Fibroblast of peridontal ligament (primary cell): Measurements from ENCODE around the gene TMEM139.
"Not testable (repeated sequence)": the region's sequence is repeated elsewhere in the genome, so short reads cannot be mapped to it uniquely, and the experiment has no call there.

Experiments
- DNase-seq: peaks from one replicate; pipeline ENCODE4 v3.0.0-alpha.2; 2010; ENCODE audit errors: extremely low read depth

TMEM139 gene

DNA sequence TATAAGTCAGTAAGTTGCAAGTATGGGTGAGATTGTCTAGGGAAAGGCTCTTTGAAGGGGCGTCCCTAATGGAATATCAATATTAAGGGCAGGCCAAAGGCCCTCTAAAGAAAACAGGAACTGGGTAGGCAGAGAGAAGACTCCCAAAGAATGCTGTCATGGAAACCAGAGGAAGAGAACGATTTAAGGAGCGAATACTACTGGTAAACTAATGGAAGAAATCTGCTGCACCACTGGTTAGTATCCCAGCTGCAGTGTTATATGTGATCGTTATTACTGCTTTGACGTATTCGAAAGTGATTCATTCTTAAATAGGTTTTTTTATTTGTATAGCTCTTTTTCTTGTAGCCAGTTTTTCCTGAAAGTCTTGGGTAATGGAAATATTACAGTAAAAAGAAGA is 4.7 kb downstream of the TMEM139 start:
- DNase-seq, result peak; percentile 38

DNA sequence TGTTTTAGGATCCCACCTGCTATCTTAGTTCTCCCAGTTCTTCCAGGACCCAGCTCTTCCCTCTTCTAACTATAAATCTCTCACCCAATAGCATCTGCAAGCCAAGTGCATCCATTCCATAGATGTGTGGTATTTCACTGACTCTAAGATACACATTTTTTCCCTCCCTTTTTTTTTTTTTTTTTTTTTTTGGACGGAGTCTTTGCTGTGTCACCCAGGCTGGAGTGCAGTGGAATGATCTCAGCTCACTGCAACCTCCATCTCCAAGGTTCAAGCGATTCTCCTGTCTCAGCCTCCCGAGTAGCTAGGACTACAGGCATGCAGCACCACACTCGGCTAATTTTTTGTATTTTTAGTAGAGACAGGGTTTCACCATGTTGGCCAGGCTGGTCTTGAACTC is 5.1 kb downstream of the TMEM139 start:
- not testable (repeated sequence) for DNase-seq

DNA sequence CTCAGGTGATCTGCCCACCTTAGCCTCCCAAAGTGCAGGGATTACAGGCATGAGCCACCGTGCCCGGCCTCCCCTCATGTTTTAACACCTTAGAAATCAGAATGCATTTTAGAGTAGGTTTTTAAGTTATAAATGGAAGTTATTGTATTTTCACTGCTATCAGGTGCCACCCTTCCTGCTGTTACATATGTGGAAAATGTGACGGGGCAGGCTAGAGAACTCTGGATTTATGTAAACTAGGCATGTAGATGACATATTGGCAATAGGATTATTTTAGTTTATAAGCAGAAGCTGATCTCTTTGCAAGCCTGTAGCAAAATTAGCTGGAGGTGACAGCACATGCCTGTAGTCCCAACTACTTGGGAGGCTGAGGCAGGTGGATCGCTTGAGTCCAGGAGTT is 5.5 kb downstream of the TMEM139 start:
- DNase-seq, result no peak

DNA sequence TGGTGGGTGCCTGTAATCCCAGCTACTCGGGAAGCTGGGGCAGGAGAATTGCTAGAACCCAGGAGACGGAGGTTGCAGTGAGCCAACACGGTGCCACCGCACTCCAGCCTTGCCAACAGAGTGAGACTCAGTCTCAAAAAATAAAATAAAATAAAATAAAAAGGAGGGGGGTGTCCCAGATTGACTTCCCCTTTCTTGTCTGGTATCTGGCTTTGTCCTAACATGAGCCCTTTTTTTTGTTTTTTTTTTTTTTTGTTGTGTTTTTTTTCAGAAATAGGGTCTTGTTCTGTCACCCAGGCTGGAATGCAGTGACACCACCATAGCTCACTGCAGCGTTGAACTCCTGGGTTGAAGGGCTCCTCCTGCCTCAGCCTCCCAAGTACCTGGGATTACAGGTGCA is 8.1 kb downstream of the TMEM139 start:
- DNase-seq, result no peak

DNA sequence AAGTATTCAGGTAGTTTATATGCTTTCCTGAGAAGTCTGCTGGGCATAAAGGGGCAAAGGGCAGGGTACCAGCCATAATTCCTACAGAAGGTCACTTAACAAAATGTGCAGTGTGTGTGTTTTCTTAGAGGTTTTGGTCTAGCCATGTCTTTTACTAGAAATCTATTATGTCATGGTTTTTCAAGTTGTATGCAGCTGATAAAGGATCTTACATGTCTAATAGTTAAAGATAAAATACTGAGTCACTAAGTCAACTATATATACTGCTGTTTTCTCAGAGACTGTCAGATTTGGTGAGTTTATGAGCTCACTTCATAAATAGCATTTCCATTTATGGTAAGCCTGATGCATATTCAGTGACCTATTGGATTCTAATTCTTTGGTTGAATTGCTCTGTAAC is 11.1 kb downstream of the TMEM139 start:
- DNase-seq, result no peak

DNA sequence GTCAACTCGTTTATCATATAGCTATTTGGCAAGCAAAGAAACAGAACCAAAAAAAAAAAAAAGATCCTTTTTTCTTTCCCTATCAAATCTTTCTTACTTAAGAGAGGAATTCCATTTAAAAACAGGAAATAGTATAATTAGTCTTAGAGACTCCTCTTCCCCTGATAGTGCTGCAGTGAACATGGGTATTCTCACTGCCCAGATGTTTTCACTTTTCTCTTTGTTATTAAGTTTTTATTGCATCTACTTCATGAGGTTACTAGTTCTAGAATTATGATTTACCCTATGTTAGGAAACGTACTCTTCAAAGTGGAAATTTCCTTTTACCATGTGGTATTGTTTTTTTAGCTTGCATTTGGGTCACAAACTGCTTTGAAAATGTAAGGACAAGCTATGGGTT is 11.9 kb downstream of the TMEM139 start:
- no peak for DNase-seq

DNA sequence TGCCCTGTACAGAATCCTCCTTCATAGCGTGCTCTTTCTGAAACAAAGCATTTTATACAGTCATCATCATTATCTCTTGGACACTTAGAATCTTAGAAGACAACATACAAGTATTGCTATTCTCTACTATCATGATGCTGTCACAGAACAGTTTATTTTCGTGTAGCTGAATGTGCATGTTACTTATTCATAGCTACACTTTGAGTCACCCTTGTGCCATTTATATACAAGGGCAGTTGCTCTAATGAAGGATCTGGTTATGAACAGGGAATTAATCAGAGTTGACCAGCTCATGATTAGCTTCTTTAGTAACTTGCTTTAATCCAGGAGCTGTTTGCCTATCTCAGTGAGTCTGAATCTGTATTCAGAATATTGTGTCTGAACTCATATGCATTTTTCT is 14.6 kb downstream of the TMEM139 start:
- no peak for DNase-seq

DNA sequence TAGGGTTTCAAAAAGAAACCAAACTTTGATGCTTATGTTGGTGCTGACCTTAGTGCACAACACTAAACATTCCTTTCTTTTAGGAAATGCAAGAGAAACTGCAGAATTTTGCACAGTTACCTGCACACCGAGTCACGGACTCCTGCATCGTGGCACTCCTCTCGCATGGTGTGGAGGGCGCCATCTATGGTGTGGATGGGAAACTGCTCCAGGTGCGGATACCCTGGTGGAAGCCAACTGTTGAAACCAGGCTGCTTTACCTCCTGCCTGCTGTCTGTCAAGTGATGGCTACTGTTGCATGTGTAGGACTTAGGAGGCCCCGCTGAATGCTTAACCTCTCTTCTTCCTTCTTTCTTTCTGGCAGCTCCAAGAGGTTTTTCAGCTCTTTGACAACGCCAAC is 15.1 kb downstream of the TMEM139 start:
- no peak for DNase-seq

DNA sequence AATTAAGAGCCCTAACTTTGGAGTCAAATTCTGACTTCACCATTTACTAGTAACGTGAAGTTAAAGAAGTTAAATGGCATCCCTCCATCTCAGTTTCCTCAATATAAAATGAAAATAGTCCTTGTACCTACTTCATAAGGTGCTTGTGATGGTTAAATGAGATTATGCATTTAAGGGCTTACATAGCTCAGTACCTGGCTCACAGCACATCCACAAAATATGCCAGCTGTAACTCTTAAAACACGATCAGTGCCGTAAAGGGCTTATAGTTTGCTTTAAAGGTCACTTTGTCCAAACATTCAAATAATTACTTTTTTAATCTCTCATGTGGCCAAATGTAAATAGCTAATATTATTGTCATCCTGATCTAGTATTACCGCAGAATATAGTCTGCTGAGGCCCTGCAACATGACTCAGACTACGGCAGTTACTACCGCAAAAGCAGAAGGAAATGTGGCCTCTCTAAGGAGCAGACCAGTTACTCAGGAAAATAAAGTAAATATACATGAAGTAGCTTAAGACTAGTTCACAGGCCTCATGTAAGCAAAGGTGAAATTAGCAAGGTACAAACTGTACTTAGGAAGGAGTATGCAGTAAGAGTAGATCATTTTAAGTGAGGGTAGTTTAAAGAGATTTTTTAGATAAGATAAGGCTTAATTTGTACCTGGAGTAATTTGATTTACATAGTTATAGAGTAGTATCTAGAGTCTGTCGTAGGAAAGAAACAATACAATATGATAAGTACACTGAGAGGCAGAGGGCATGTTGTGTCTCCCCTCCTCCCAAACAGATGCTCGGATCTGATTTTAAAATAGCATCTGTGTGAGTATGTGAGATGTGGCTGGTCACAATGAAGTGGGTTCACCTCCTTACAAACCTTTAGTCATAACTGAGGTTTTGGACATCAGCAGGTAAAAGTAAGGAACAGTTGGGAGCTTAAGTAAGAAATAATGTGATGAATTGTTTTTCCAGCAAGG is 16.5 kb downstream of the TMEM139 start:
- no peak for DNase-seq

DNA sequence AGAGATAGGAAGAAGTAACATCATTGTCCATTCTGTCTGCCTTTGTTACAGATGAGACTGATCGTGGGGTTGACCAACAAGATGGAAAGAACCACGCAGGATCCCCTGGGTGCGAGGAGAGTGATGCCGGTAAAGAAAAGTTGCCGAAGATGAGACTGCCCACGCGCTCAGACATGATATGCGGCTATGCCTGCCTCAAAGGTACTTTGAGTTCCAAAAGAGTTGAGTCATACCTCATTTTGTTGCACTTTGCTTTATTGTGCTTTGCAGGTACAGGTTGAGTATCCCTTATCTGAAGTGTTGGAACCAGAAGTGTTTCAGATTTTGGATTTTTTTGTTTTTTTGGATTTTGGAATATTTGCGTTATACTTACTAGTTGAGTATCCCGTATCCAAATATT is 19.0 kb downstream of the TMEM139 start:
- DNase-seq, result no peak

DNA sequence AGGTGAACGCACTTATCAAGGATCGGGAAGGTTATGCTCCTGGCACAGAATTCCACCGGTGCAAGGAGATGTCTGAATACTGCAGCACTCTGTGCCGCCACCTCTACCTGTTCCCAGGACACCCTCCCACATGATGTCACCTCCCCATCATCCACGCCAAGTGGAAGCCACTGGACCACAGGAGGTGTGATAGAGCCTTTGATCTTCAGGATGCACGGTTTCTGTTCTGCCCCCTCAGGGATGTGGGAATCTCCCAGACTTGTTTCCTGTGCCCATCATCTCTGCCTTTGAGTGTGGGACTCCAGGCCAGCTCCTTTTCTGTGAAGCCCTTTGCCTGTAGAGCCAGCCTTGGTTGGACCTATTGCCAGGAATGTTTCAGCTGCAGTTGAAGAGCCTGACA is 20.2 kb downstream of the TMEM139 start:
- no peak for DNase-seq

DNA sequence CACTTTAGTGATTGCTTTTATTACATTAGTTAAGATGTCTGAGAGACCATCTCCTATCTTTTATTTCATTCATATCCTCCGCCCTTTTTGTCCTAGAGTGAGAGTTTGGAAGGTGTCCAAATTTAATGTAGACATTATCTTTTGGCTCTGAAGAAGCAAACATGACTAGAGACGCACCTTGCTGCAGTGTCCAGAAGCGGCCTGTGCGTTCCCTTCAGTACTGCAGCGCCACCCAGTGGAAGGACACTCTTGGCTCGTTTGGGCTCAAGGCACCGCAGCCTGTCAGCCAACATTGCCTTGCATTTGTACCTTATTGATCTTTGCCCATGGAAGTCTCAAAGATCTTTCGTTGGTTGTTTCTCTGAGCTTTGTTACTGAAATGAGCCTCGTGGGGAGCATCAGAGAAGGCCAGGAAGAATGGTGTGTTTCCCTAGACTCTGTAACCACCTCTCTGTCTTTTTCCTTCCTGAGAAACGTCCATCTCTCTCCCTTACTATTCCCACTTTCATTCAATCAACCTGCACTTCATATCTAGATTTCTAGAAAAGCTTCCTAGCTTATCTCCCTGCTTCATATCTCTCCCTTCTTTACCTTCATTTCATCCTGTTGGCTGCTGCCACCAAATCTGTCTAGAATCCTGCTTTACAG is 20.8 kb downstream of the TMEM139 start:
- DNase-seq, result peak; percentile 46

DNA sequence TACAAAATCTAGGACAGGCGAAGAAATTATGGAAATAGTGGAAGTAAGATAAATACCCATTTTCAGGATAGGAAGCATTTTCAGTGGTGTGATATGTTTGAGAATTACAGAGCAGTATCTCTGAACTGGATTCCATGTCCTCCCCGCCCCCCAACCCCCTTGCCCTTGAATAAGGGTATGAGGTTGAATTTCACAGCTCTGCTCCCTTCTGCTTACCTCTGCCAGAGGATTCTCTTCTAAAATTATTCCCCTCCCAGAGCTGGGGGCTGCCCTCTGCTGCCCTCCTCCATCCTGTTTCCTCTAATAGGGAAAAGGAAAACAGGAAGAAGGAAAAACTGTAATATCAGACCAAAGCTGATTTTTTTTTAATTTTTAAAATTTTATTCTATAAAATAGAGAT is 23.9 kb downstream of the TMEM139 start:
- DNase-seq, result no peak

DNA sequence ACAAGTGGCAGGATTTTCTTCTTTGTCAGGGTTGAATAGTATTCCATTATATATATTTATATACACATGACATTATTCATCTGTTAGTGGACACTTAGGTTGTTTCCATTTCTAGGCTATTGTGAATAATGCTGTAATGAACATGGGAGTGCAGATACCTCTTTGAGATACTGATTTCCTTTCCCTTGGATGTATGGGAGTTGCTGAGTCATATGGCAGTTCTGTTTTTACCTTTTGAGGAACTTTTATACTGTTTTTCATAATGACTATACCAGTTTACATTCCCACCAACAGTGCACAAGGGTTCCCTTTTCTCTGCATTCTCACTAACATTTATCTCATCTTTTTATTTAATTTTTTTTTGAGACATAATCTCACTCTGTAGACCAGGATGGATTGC is 29.4 kb downstream of the TMEM139 start:
- no peak for DNase-seq

DNA sequence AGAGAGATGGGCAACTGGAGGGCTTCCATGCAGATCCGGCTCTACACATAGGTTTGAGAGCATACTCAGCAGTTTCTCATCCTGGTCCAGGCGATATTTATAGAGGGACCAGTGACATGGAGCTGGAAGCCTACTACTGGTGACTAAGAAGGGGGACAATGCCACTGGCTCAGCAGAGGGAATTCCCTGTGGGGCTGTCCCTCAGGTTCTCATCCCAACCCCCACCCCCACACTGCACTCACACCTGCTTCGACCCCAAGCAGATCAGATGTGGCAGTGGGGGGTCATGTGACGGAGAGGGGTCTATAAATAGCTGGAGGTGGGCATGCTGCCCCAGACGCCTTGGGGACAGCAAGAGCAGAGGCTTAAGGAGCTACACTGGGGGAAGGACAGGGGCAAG is 31.0 kb downstream of the TMEM139 start, which contains the start of gene CLCN1:
Gene CLCN1, plus strand, starts transcription at position 336 of the 400 bp plus-strand sequence. CDS start 102 bp downstream, outside the sequence.
- no peak for DNase-seq

DNA sequence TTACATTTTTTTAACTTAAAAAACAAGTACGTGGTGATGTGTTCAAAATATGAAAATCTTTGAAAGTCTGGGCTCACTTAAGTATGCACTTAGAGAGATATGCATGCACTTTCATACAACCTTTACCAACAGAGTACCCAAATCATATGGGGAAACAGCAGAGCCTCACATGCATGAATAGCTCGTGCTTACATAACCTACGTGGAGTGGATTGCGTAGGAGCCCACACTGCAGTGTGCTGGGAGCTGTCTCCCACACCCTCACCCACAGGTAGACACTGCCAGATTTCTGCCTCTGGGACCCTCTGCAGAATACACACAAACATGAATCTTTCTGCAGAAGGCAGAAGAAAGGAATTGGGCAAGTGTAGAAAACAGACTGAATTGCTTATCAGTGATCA is 31.7 kb downstream of the TMEM139 start:
- DNase-seq, result no peak

DNA sequence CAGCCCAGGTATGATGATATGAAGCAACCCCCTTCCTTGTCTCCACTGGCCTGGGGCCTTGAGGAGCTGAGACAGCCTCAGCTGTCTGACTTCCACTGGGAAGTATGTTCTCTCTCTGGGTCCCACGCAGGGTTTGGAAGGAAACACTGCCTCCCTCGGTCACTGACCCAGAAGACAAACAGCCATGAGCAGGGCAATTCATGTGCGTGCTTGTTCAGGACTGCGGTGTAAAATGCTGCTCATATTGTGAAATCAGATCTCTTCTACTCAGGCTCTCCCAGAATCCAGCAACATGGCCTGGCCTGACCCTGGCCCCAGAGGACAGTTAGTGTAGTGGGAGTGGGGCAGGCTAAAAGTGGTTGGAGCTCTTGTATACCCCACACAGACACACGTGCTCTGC is 33.9 kb downstream of the TMEM139 start:
- DNase-seq, result peak; percentile 92

DNA sequence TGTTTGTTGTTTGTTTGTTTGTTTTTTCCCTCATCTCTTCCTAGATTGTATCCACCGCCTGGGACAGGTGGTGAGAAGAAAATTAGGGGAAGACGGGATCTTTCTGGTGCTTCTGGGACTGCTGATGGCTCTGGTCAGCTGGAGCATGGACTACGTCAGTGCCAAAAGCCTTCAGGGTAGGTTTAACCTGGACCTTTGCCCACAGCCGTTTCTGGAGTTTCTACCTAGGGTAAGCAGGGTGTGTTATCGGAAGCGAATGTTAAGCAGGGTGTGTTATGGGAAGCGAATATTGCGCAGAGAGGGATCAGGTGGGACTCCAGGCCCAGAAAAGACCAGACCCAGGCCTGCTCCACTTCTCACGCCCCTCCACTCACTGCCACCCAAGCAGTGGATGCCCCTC is 35.9 kb downstream of the TMEM139 start:
- DNase-seq, result no peak

DNA sequence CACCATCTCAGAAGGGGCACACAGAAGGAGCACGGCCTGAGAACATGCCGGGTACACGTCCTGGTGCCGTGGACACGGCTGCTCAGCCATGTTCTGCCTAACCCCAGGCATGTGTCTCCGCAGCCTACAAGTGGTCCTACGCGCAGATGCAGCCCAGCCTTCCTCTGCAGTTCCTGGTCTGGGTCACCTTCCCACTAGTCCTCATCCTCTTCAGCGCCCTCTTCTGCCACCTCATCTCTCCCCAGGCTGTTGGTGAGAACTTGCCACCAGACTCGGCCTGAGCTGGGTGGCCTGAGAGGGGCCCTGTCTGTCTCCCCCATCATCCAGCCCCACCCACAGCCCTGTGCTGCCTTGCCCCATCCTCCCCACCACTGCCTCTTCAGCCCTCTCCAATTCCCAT is 36.5 kb downstream of the TMEM139 start:
- no peak for DNase-seq

DNA sequence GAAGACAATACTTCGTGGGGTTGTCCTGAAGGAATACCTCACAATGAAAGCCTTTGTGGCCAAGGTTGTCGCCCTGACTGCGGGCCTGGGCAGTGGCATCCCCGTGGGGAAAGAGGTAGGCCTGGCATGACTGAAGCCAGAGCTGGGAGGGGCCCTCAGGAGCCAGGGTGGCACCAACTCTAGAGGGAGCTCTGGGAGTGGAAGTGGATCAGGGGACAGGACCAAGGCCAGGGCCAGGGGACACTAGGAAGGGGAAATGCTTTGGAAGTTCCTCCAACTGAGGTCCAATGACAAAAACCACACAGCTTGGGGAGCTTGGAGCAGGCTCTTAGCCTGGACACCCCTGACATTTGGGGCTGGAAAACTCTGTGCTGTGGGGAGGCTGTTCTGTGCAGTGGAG is 37.0 kb downstream of the TMEM139 start:
- no peak for DNase-seq

DNA sequence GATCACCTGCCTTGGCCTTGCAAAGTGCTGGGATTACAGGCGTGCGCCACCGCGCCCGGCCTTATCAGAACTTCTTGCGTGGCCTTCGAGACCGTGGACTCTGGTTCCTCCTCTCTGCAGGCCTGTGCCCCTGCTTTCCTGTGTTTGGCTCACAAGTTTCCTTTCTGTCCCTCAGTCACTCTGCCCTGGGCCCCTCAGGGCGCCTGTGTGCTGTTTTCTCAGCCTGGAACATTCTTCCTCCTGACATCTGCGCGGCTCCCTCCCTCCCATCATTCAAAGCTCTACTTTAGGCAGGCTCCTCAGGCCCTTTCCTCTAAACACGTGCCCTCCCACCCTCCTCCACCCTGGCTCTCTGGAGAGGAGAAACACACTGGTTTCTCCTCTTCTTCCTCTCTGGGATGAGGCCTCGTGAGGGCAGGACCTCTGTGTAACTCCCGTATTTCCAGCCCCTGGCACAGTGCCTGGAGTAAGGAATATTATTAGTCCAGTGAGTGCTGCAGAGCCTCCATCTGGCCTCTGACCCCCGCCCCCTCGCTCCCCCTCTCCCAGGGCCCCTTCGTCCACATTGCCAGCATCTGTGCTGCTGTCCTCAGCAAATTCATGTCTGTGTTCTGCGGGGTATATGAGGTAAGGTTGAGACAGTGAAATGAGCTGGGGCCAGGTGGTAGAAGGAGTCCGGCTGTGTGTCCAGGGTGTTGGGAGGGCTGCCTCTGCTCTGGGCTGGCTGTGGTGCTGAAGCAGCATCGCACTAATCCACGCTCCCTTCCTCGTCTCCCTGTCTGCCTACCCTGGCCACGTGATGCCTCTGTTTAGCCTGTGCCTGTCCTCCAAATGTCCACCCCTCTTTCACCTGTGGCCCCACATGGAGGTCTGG is 38.2 kb downstream of the TMEM139 start:
- no peak for DNase-seq

DNA sequence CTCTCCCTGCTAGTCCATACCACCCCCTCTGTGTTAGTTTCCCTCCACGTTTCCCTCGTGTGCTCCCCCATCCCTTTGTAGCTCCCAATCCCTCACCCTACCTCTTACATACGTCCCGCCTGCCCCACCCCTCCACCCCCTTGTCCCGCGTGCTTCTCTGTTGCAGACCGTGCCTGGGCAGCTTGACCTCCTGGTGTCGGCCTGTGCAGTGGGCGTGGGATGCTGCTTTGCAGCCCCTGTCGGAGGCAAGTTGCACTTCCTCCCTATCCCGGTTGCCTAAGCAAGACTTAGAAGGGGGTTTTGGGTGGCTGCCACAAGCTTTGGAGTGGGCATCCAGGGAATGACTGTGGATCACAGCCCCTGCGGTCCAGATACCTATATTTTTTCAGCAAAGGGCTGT is 38.9 kb downstream of the TMEM139 start:
- no peak for DNase-seq
